T-helper 2 cell treated with Interferon-gamma antibody and Interleukin-4, amounts not matched to agents 5 μg/mL and 100 μg/mL, for 36 hours (primary cell): Measurements from ENCODE around the gene TEX50.
"Not testable (repeated sequence)": the region's sequence is repeated elsewhere in the genome, so short reads cannot be mapped to it uniquely, and the experiment has no call there.

ENCODE experiments used
- DNase-seq: peaks from one replicate; pipeline ENCODE4 v3.0.0; 2021; ENCODE audit warnings: low spot score
- H3K27ac Mint-ChIP-seq: one replicate; pipeline ENCODE4 v1.8.0; 2021; ENCODE audit warnings: mild to moderate bottlenecking, mixed read lengths
- H3K27me3 Mint-ChIP-seq: one replicate; pipeline ENCODE4 v1.8.0; 2021; ENCODE audit warnings: low read depth, mixed read lengths
- H3K36me3 Mint-ChIP-seq: one replicate; pipeline ENCODE4 v1.8.0; 2021; ENCODE audit warnings: low read depth, mixed read lengths
- H3K4me1 Mint-ChIP-seq: one replicate; pipeline ENCODE4 v1.8.0; 2021; ENCODE audit warnings: low read depth, mixed read lengths
- H3K4me3 Mint-ChIP-seq: one replicate; pipeline ENCODE4 v1.8.0; 2022; ENCODE audit warnings: mild to moderate bottlenecking, moderate library complexity, mixed read lengths
- H3K9me3 Mint-ChIP-seq: one replicate; pipeline ENCODE4 v1.8.0; 2021; ENCODE audit warnings: mixed read lengths

TEX50 gene

GRCh38 chr1:173685121-173685520 lies 50.0 kb downstream of the TEX50 start:
- not testable (repeated sequence) for H3K27me3 Mint-ChIP-seq, H3K4me1 Mint-ChIP-seq, H3K27ac Mint-ChIP-seq, H3K9me3 Mint-ChIP-seq, H3K36me3 Mint-ChIP-seq, H3K4me3 Mint-ChIP-seq, DNase-seq
